ENCODE data around the gene EVX1.

GRCh38 chr7:27271384-27271783 is 28.8 kb downstream of the EVX1 start:
- TF ChIP-seq CTCF (IDR thresholded peaks at IDR 0.05): no peak
- no peak for TF ChIP-seq POLR2A (IDR thresholded peaks at IDR 0.05)
- TF ChIP-seq POLR2AphosphoS5 (IDR thresholded peaks at IDR 0.05): no peak
- no peak for TF ChIP-seq EP300 (IDR thresholded peaks at IDR 0.05; ENCODE audit: low read depth)

Measured in transverse colon (tissue), 4 donors.